Mesenchymal stem cell (in vitro differentiated cells and primary cell): Measurements from ENCODE around the gene UIMC1.

Experiments used
- DNase-seq: peaks from one replicate; pipeline ENCODE4 v3.0.0-alpha.2; 2013
- H2AFZ ChIP-seq: one replicate; pipeline ENCODE4 v1.6.1; 2013; ENCODE audit warnings: low read depth, mild to moderate bottlenecking, control low read depth, inconsistent platforms, low read length, moderate library complexity
- H2AK5ac ChIP-seq: 2 replicates; pipeline ENCODE4 v1.6.1; 2013; ENCODE audit warnings: low read length, moderate library complexity, mild to moderate bottlenecking, inconsistent platforms; ENCODE audit not compliant: severe bottlenecking
- H2BK120ac ChIP-seq: one replicate; pipeline ENCODE4 v1.6.1; 2013; ENCODE audit warnings: low read depth, mild to moderate bottlenecking, inconsistent platforms, low read length, moderate library complexity
- H2BK12ac ChIP-seq, 2 experiments: one replicate each; pipeline ENCODE4 v1.6.1; 2013; ENCODE audit warnings: inconsistent platforms in 2 of 2, low read length in 2 of 2, mild to moderate bottlenecking in 2 of 2, moderate library complexity in 2 of 2, control low read depth in 1 of 2
- H2BK15ac ChIP-seq: one replicate; pipeline ENCODE4 v1.6.1; 2013; ENCODE audit warnings: mild to moderate bottlenecking, low read depth, inconsistent platforms; ENCODE audit not compliant: poor library complexity, severe bottlenecking
- H2BK5ac ChIP-seq: 2 replicates; pipeline ENCODE4 v1.6.1; 2013; ENCODE audit warnings: low read depth, mild to moderate bottlenecking, low read length, control low read depth, inconsistent platforms; ENCODE audit not compliant: poor library complexity, severe bottlenecking
- H3K14ac ChIP-seq, 2 experiments: one replicate each; pipeline ENCODE4 v1.6.1; 2013; ENCODE audit warnings: inconsistent platforms in 2 of 2, low read length in 2 of 2, control low read depth in 1 of 2, mild to moderate bottlenecking in 1 of 2, moderate library complexity in 1 of 2
- H3K18ac ChIP-seq, 2 experiments: one replicate each; pipeline ENCODE4 v1.6.1; 2013; ENCODE audit warnings: inconsistent platforms in 2 of 2, low read length in 2 of 2, control low read depth in 1 of 2, low read depth in 1 of 2, mild to moderate bottlenecking in 1 of 2
- H3K23ac ChIP-seq, 2 experiments: one replicate each; pipeline ENCODE4 v1.6.1; 2013; ENCODE audit warnings: inconsistent platforms in 2 of 2, low read length in 2 of 2, mild to moderate bottlenecking in 2 of 2, moderate library complexity in 2 of 2, control low read depth in 1 of 2
- H3K27ac ChIP-seq: 2 replicates; pipeline ENCODE4 v1.5.1; 2013; ENCODE audit warnings: mild to moderate bottlenecking, moderate library complexity, low read length, control low read depth, inconsistent platforms; ENCODE audit not compliant: poor library complexity, severe bottlenecking
- H3K27me3 ChIP-seq, 2 experiments: 2 replicates each; pipeline versions ENCODE4 v1.6.1 to v1.7.0; 2013; ENCODE audit warnings: low read length in 2 of 2, mild to moderate bottlenecking in 2 of 2, moderate library complexity in 2 of 2, control low read depth in 1 of 2, inconsistent platforms in 1 of 2; ENCODE audit not compliant: control insufficient read depth in 1 of 2, insufficient read depth in 1 of 2
- H3K36me3 ChIP-seq, 2 experiments: 2 replicates each; pipeline versions ENCODE4 v1.6.1 to v1.7.0; 2013; ENCODE audit warnings: low read length in 2 of 2, control low read depth in 1 of 2, inconsistent platforms in 1 of 2, low read depth in 1 of 2, mild to moderate bottlenecking in 1 of 2; ENCODE audit not compliant: insufficient read depth in 2 of 2, control insufficient read depth in 1 of 2
- H3K4ac ChIP-seq, 2 experiments: one replicate each; pipeline ENCODE4 v1.6.1; 2013; ENCODE audit warnings: inconsistent platforms in 2 of 2, low read length in 2 of 2, mild to moderate bottlenecking in 2 of 2, moderate library complexity in 2 of 2, control low read depth in 1 of 2, low read depth in 1 of 2
- H3K4me1 ChIP-seq: 2 replicates; pipeline ENCODE4 v1.6.1; 2013; ENCODE audit warnings: low read depth, low read length, control low read depth; ENCODE audit not compliant: control insufficient read depth, insufficient read depth
- H3K4me2 ChIP-seq: 2 replicates; pipeline ENCODE4 v1.6.1; 2013; ENCODE audit warnings: low read length, mild to moderate bottlenecking, inconsistent platforms; ENCODE audit not compliant: poor library complexity, severe bottlenecking
- H3K4me3 ChIP-seq, 2 experiments: 2 replicates each; pipeline versions ENCODE4 v1.5.1 to v1.7.0; 2013; ENCODE audit warnings: low read length in 2 of 2, mild to moderate bottlenecking in 2 of 2, control low read depth in 1 of 2, low read depth in 1 of 2; ENCODE audit not compliant: insufficient read depth in 1 of 2
- H3K79me1 ChIP-seq: replicated peaks from 2 replicates; pipeline ENCODE4 v1.6.1; 2013; ENCODE audit warnings: mild to moderate bottlenecking, control low read depth, low read length, inconsistent platforms; ENCODE audit not compliant: poor library complexity, severe bottlenecking
- H3K9ac ChIP-seq: 2 replicates; pipeline ENCODE4 v1.7.0; 2013; ENCODE audit warnings: mild to moderate bottlenecking, low read length, moderate library complexity
- H3K9me3 ChIP-seq: 2 replicates; pipeline ENCODE4 v1.7.0; 2013; ENCODE audit warnings: mild to moderate bottlenecking, low read length; ENCODE audit not compliant: control insufficient read depth
- H4K8ac ChIP-seq: one replicate; pipeline ENCODE4 v1.6.1; 2013; ENCODE audit warnings: inconsistent platforms, mild to moderate bottlenecking, low read length, moderate library complexity
- H4K91ac ChIP-seq: one replicate; pipeline ENCODE4 v1.6.1; 2013; ENCODE audit warnings: mild to moderate bottlenecking, low read length, inconsistent platforms
- WGBS: methylation state at CpG from one replicate; pipeline ENCODE4 v1.1.7; 2013; ENCODE audit warnings: mixed read lengths; 5-methylcytosine and 5-hydroxymethylcytosine counted together

Gene UIMC1

DNA sequence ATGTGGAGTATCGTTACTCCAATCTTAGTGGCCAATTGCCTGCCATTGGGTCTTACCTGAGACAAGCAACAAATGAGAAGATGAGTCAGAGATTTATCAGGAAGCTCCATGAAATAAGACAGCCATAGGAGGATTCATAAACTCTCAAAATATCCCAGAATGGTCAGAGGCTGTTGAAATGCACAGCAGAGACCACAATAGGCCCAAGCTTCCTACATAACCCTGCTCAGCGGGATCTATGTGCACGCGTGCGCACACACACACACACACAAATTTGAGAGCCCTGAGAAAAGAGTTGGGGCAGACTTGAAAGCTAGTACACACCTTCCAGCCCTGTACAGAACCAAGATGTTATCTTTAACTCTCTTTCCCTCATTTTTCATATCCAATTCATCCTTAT is 9.8 kb downstream of the UIMC1 start:
- no peak overlapping the region for H3K4ac ChIP-seq
- H2BK120ac ChIP-seq = no peak overlapping the region
- H3K9me3 ChIP-seq = no peaks in the 10 kb centered on the region
- no peak overlapping the region for H2BK12ac ChIP-seq
- no peaks in the 10 kb centered on the region for H3K27me3 ChIP-seq
- H2BK15ac ChIP-seq = no peak overlapping the region
- peaks cover 2% of the 10 kb centered on the region for H3K4me1 ChIP-seq
- WGBS = 98% methylated on average over 5 of the region's 5 CpGs
- no peak overlapping the region for H4K91ac ChIP-seq
- H4K8ac ChIP-seq = no peak overlapping the region
- peak overlapping the region; percentile 25 for H3K27ac ChIP-seq
- no peak overlapping the region for H3K4me2 ChIP-seq
- no peak overlapping the region for H3K18ac ChIP-seq
- H3K14ac ChIP-seq = no peak overlapping the region
- H2AFZ ChIP-seq = no peak overlapping the region
- no peak for DNase-seq
- H3K23ac ChIP-seq = no peak overlapping the region
- no peak overlapping the region for H2BK5ac ChIP-seq
- H3K36me3 ChIP-seq = no peaks in the 10 kb centered on the region
- no peak overlapping the region for H2AK5ac ChIP-seq
- H3K9ac ChIP-seq = no peak overlapping the region
- no peak overlapping the region for H3K4me3 ChIP-seq
- H3K79me1 ChIP-seq = no peaks in the 10 kb centered on the region

DNA sequence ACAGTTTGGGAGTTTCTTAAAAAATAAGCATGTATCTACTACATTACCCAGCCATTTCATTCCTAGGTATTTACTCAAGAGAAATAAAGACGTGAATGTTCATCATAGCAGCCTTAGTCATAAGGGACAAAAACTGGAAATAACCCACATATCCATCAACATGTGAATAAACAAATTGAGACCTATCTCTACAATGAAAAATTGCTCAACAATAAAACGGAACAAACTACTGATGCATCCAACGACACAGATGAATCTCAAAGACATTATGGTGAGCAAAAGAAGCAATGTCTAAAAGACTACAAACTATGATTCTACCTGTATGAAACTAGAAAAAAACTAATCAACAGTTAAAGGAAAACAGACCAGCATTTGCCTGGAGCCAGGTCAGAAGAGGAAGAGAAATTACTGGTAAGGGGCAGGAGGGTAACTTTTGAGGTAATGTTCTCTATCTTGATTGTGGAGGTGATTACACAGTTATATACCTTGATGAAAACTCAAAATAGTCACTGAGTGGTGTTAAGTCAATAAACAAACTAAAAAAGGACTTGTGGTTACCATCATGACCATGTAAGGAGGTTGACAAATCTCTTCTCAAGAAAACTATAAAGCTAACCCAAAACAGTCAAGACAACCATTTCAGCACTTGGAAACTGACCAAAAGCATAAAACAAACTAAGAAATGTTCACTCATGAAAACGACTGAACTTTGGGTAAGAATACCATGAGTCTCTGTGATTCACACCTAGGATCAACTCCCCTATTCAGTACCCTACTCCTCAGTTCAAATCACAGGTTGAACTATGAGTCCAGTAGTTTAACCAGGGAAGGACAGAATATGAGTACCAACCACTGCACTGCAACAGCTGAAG is 10.4 kb downstream of the UIMC1 start:
- Histone ChIP-seq H4K91ac (no peak overlapping the region), H3K4me2 (no peak overlapping the region), H2AK5ac (no peak overlapping the region), H3K36me3 (no peaks in the 10 kb centered on the region), H3K9me3 (no peaks in the 10 kb centered on the region), H3K23ac (no peak overlapping the region), H3K14ac (no peak overlapping the region), H3K27ac (peak overlapping the region; percentile 25), H4K8ac (no peak overlapping the region), H3K4me3 (no peak overlapping the region), H2BK15ac (no peak overlapping the region), H3K9ac (no peak overlapping the region), H3K79me1 (no peaks in the 10 kb centered on the region), H2BK120ac (no peak overlapping the region), H2BK5ac (no peak overlapping the region), H3K4ac (no peak overlapping the region), H3K4me1 (peaks cover 2% of the 10 kb centered on the region), H2AFZ (no peak overlapping the region), H2BK12ac (no peak overlapping the region), H3K18ac (no peak overlapping the region), H3K27me3 (no peaks in the 10 kb centered on the region)
- peak; percentile 75 for DNase-seq
- 29% methylated on average over 3 of the region's 4 CpGs for WGBS

- H2AFZ ChIP-seq = no peak overlapping the region
- WGBS = 91% methylated on average over 3 of the region's 3 CpGs
Measured at GRCh38 chr5:176995122-176995490, 11.5 kb downstream of the UIMC1 start.

DNA sequence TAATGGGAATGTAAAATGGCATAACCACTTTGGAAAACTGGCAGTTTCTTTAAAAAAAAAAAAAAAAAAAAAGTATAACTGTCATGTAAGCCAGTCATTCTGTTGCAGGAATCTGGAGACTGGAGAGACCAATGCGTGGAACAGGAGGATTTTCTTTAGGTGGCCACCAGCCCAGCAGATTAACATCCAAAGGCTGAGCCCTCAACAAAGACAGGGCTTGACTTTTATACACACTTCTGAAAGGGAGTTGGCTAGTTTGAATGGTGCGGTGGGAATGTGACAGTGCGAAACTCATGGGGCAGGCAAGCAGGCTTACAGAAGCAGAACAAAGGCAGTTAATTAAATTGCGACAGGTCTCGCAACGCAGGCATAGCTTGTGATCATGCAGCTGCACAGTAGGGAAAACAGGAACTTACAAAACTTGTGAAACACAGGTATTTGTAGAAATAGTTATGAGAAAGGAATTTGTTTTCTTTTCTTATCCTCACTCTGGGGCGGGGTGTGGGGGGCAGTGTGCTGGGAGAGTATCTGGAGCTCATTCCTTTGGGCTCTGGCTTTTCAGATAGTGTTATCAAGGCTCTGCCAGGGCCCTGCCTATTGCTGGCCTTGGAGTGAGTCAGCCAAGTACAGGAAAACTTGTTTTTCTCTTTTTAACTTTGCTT is 12.0 kb downstream of the UIMC1 start:
- H4K91ac ChIP-seq = no peak overlapping the region
- no peak overlapping the region for H3K14ac ChIP-seq
- DNase-seq = peak; percentile 57
- H2AFZ ChIP-seq = no peak overlapping the region
- H2BK15ac ChIP-seq = no peak overlapping the region
- no peak overlapping the region for H2BK12ac ChIP-seq
- H3K27me3 ChIP-seq = no peaks in the 10 kb centered on the region
- no peak overlapping the region for H2AK5ac ChIP-seq
- no peaks in the 10 kb centered on the region for H3K9me3 ChIP-seq
- no peak overlapping the region for H3K9ac ChIP-seq
- no peak overlapping the region for H3K23ac ChIP-seq
- peak overlapping the region; percentile 18 for H3K27ac ChIP-seq
- H3K4me1 ChIP-seq = peaks cover 2% of the 10 kb centered on the region
- no peaks in the 10 kb centered on the region for H3K36me3 ChIP-seq
- H3K4me3 ChIP-seq = no peak overlapping the region
- H2BK120ac ChIP-seq = no peak overlapping the region
- H3K18ac ChIP-seq = no peak overlapping the region
- H4K8ac ChIP-seq = peak overlapping the region; percentile 16
- no peaks in the 10 kb centered on the region for H3K79me1 ChIP-seq
- H2BK5ac ChIP-seq = no peak overlapping the region
- no peak overlapping the region for H3K4ac ChIP-seq
- H3K4me2 ChIP-seq = no peak overlapping the region
- 86% methylated on average over 7 of the region's 7 CpGs for WGBS

More at GRCh38 chr5:176995122-176995490, 11.5 kb downstream of the UIMC1 start:
- H3K4me2 ChIP-seq = no peak overlapping the region
- H3K4me1 ChIP-seq = peaks cover 2% of the 10 kb centered on the region
- H3K9me3 ChIP-seq = no peaks in the 10 kb centered on the region
- H2AK5ac ChIP-seq = no peak overlapping the region
- no peak for DNase-seq
- no peak overlapping the region for H4K91ac ChIP-seq
- H3K9ac ChIP-seq = no peak overlapping the region
- no peak overlapping the region for H3K14ac ChIP-seq
- no peak overlapping the region for H3K4me3 ChIP-seq
- H2BK120ac ChIP-seq = no peak overlapping the region
- no peak overlapping the region for H2BK12ac ChIP-seq
- no peaks in the 10 kb centered on the region for H3K79me1 ChIP-seq
- H3K23ac ChIP-seq = no peak overlapping the region
- no peak overlapping the region for H3K4ac ChIP-seq
- H3K27ac ChIP-seq = peak overlapping the region; percentile 39
- no peak overlapping the region for H2BK15ac ChIP-seq
- no peak overlapping the region for H2BK5ac ChIP-seq
- H3K36me3 ChIP-seq = no peaks in the 10 kb centered on the region
- H3K27me3 ChIP-seq = no peaks in the 10 kb centered on the region
- H4K8ac ChIP-seq = no peak overlapping the region
- no peak overlapping the region for H3K18ac ChIP-seq
